ENCODE measurements around the gene TENM4. TPM values are rescaled to one million over a fixed set of nuclear protein-coding genes. Genes with fewer than 3 reads are reported as not detected.

Gene TENM4
- total RNA-seq, 1 donor: 10.4 TPM

DNA sequence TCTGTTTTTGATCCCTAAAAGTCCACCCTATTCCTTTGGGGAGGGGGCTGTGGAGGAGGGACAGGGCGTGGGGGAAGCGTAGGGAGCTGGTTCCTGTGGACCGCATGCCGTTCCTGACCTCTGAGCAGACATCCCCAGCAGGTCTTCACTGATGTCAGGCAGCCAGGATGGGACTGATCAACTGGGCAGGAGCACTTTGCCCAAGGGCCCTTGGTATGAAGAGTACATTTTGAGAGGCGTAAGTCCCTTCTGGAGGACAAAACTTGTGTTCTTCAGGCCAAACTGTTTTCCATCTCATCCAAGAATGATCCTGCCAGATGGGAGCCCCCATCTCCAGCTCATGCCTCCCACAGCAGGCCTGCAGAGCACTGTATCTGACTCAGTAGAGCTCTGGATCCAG is 785.3 kb downstream of the TENM4 start:
- no peak for DNase-seq (ENCODE audit: low read depth)
- H3K4me3 ChIP-seq (ENCODE audit: low read depth, low read length): no peak overlapping the region
- TF ChIP-seq, protein P1, sequence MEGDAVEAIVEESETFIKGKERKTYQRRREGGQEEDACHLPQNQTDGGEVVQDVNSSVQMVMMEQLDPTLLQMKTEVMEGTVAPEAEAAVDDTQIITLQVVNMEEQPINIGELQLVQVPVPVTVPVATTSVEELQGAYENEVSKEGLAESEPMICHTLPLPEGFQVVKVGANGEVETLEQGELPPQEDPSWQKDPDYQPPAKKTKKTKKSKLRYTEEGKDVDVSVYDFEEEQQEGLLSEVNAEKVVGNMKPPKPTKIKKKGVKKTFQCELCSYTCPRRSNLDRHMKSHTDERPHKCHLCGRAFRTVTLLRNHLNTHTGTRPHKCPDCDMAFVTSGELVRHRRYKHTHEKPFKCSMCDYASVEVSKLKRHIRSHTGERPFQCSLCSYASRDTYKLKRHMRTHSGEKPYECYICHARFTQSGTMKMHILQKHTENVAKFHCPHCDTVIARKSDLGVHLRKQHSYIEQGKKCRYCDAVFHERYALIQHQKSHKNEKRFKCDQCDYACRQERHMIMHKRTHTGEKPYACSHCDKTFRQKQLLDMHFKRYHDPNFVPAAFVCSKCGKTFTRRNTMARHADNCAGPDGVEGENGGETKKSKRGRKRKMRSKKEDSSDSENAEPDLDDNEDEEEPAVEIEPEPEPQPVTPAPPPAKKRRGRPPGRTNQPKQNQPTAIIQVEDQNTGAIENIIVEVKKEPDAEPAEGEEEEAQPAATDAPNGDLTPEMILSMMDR (IDR thresholded peaks at IDR 0.05; ENCODE audit: insufficient read depth, low read depth, low read length): no peak

DNA sequence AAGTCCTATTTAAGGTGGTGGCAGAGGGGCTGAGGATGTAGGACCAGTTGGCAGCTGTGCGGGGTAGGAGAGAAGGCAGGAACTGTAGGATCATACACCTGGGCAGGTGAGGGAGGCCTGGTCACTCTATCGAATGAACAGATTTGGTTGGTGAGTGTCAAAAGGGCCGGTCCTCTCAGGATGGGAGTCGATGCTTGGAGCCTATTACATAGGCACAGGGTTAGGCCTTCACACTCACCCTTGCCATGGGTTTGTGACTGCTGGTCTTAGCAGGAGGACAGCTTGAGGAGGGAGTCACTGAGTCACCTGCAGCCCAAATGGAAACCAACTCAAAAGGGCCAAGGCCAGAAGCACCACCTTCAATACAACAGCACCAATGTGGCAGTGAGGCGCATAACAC is 786.0 kb downstream of the TENM4 start:
- TF ChIP-seq, protein P1 (IDR thresholded peaks at IDR 0.05; ENCODE audit: insufficient read depth, low read depth, low read length): no peak
- no peak for DNase-seq (ENCODE audit: low read depth)
- H3K4me3 ChIP-seq (ENCODE audit: low read depth, low read length): no peak overlapping the region

DNA sequence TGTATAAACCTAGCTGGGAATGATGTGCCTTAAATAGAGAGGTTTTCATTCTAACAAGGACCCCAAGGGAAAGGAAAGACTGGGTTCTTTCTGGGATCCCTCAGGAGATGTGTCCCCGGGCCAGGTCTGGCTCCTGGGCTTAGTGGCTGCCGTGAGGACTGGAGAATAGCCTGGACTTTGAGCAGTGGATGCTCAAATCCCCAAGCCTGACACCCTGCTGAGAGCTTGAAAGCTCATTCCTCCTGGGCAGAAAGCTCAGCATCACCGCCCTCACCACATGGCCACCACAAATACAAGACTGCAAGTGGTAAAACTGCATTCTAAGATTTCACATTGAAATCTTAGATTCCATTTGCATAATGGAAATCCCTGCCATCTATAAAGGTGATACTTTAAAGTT is 786.8 kb downstream of the TENM4 start:
- DNase-seq (ENCODE audit: low read depth): no peak
- TF ChIP-seq, protein P1 (IDR thresholded peaks at IDR 0.05; ENCODE audit: insufficient read depth, low read depth, low read length): no peak
- H3K4me3 ChIP-seq (ENCODE audit: low read depth, low read length): no peak overlapping the region

DNA sequence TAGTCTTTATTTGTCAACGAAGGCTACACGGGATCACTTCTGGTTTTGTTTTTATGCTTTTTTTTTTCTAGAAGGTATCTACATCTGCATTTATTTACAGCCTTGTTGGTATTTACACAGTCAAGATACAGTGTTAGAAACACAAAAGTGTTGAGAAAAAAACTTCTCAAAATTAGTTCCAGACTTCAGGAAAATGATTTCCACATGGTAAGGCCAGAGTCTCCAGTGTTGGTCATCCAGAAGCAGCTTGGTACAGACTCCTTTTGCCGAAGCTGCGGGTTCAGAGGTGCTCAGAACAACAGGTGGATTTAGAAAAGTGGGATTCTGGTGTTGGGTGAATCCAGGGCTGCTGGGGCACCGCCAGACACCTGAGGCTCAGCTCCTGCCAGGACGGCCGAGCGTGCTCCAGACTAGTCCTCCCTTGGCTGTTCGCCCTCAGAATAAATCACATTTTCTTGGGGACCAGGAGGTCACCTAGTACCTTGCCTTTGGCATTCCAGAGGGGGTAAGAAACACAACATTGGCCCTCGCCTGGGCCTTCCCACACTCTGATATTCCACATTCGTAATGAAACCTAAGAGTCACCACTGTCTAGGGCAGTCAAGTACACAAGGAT is 787.4 kb downstream of the TENM4 start:
- DNase-seq (ENCODE audit: low read depth): no peak
- no peak overlapping the region for H3K4me3 ChIP-seq (ENCODE audit: low read depth, low read length)

DNA sequence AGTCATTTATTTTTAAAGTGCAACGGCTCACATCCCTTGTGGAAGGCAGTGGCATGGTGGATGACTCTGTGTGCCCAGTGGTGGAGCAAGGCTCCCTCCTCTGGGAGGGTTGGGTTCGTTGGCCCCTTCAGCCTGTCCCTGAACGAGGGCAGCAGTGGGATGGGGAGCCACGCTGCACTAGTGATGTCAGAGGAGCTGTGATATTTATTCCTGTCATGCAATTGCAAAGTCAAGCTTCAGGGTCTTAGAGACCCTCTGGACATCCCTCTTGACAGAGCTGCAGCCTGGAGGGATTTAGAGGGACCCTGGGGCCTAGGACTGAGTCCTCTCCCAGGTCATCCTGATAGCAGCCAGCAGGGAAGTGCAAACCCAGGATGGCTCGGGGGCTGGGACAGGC is 788.0 kb downstream of the TENM4 start:
- no peak overlapping the region for H3K4me3 ChIP-seq (ENCODE audit: low read depth, low read length)
- DNase-seq (ENCODE audit: low read depth): no peak
- TF ChIP-seq, protein P1 (IDR thresholded peaks at IDR 0.05; ENCODE audit: insufficient read depth, low read depth, low read length): no peak

More for the DNA sequence above, 787.4 kb downstream of the TENM4 start:
- TF ChIP-seq, protein P1 (IDR thresholded peaks at IDR 0.05; ENCODE audit: insufficient read depth, low read depth, low read length): no peak

DNA sequence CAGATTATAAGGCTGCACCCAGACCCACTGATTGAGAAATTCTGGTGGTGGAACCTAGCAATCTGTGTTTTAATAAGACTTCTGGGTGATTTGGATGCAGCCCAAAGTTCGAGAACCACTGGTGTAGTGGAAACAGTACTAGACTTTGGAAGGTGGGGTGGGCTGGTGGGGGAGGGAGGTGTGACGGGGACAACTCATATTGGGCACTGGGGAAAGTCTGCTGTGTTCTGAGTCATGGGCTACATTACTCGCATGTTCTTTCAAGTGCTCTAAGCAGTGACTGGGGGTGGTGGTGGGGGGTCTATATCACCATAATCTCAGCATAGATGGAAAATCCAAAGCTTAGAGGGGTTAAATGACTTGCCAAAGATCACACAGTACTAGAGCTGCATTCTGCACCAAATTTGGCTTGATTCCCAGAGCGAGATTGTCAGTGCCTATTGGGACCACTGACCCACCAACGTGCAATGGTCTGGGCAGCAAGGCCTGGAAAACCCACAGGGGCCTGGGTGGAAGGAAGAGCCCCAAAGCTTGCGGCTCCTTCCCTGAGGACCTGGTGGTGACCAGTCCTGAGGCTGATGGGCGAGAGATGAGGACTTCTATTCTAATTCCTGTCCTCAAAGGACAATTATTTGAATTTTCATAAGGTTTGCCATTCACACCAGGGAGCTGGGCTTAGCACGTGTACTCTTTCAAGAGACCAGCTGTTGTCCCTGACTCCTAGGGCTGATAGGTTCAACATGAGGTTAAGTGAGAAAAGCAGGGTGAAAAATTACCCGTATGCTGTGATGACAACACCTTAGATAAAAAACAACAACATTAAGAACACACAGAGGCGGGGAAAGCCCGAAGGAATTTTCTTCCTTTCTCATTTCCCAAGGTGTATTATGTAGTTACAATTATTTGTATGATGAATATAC is 788.6 kb downstream of the TENM4 start:
- no peak for DNase-seq (ENCODE audit: low read depth)
- no peak overlapping the region for H3K4me3 ChIP-seq (ENCODE audit: low read depth, low read length)
- TF ChIP-seq, protein P1 (IDR thresholded peaks at IDR 0.05; ENCODE audit: insufficient read depth, low read depth, low read length): no peak
